KG1 (cell line): ENCODE data around the gene MACO1.
"Not testable (repeated sequence)": the region's sequence is repeated elsewhere in the genome, so short reads cannot be mapped to it uniquely, and the experiment has no call there.

ENCODE experiments used
- DNase-seq: peaks from one replicate; lab custom pipeline; 2025; lab: John Stamatoyannopoulos, UW

Gene MACO1

GRCh38 chr1:25430073-25430966 is at the start of gene MACO1:
MACO1 (plus strand) TSS chr1:25430897; CDS start chr1:25431099, 202 bp downstream.
- DNase-seq: peak; percentile 97

- not testable (repeated sequence) for DNase-seq
Observed at GRCh38 chr1:25382543-25382942, 48.2 kb upstream of the MACO1 start.

- not testable (repeated sequence) for DNase-seq
Observed at GRCh38 chr1:25383090-25383489, 47.6 kb upstream of the MACO1 start.

- not testable (repeated sequence) for DNase-seq
Observed at GRCh38 chr1:25383875-25384274, 46.8 kb upstream of the MACO1 start.

- not testable (repeated sequence) for DNase-seq
Observed at GRCh38 chr1:25387096-25387495, 43.6 kb upstream of the MACO1 start.

- DNase-seq: not testable (repeated sequence)
Observed at GRCh38 chr1:25388691-25389090, 42.0 kb upstream of the MACO1 start.

- DNase-seq: not testable (repeated sequence)
Observed at GRCh38 chr1:25389721-25390120, 41.0 kb upstream of the MACO1 start.

- DNase-seq: no peak
Observed at GRCh38 chr1:25392841-25393240, 37.9 kb upstream of the MACO1 start.

GRCh38 chr1:25397549-25397948 is 33.1 kb upstream of the MACO1 start:
- DNase-seq: not testable (repeated sequence)

GRCh38 chr1:25398079-25398478 is 32.6 kb upstream of the MACO1 start:
- DNase-seq: not testable (repeated sequence)

- not testable (repeated sequence) for DNase-seq
Observed at GRCh38 chr1:25402947-25403803, 27.5 kb upstream of the MACO1 start.

GRCh38 chr1:25405731-25406305 is 24.9 kb upstream of the MACO1 start:
- not testable (repeated sequence) for DNase-seq

- not testable (repeated sequence) for DNase-seq
Observed at GRCh38 chr1:25409641-25410427, 20.9 kb upstream of the MACO1 start.

GRCh38 chr1:25412872-25413623 is 17.6 kb upstream of the MACO1 start:
- not testable (repeated sequence) for DNase-seq

GRCh38 chr1:25414157-25414556 is 16.5 kb upstream of the MACO1 start:
- DNase-seq: not testable (repeated sequence)

- not testable (repeated sequence) for DNase-seq
Observed at GRCh38 chr1:25414578-25414977, 16.1 kb upstream of the MACO1 start.

- not testable (repeated sequence) for DNase-seq
Observed at GRCh38 chr1:25417280-25417679, 13.4 kb upstream of the MACO1 start.

- DNase-seq: not testable (repeated sequence)
Observed at GRCh38 chr1:25419339-25419738, 11.4 kb upstream of the MACO1 start.

GRCh38 chr1:25420715-25421114 is 10.0 kb upstream of the MACO1 start, which contains the start of gene RHCE:
RHCE (minus strand) TSS chr1:25420825; CDS start chr1:25420786, 39 bp downstream.
- DNase-seq: not testable (repeated sequence)

- not testable (repeated sequence) for DNase-seq
Observed at GRCh38 chr1:25423206-25423605, 7.5 kb upstream of the MACO1 start.
